Neuronal stem cell (in vitro differentiated cells): Measurements from ENCODE around the gene ADGRG6.

ENCODE experiments used
- DNase-seq: peaks from one replicate; pipeline ENCODE4 v3.0.0-alpha.2; 2013; ENCODE audit warnings: low spot score
- H2AFZ ChIP-seq: one replicate; pipeline ENCODE4 v1.6.1; 2013; ENCODE audit warnings: mild to moderate bottlenecking, low read length, inconsistent platforms
- H2AK5ac ChIP-seq: 2 replicates; pipeline ENCODE4 v1.6.1; 2013; ENCODE audit warnings: low read depth, mild to moderate bottlenecking, inconsistent platforms, low read length, moderate library complexity, mixed read lengths
- H2BK120ac ChIP-seq: 2 replicates; pipeline ENCODE4 v1.6.1; 2013; ENCODE audit warnings: low read depth, mild to moderate bottlenecking, inconsistent platforms, low read length, moderate library complexity, mixed read lengths
- H2BK12ac ChIP-seq: one replicate; pipeline ENCODE4 v1.6.1; 2013; ENCODE audit warnings: low read length, inconsistent platforms
- H2BK15ac ChIP-seq: 2 replicates; pipeline ENCODE4 v1.6.1; 2013; ENCODE audit warnings: mild to moderate bottlenecking, low read length, inconsistent platforms, mixed read lengths
- H2BK5ac ChIP-seq: one replicate; pipeline ENCODE4 v1.6.1; 2013; ENCODE audit warnings: inconsistent platforms, mild to moderate bottlenecking, low read length, moderate library complexity
- H3K14ac ChIP-seq: one replicate; pipeline ENCODE4 v1.6.1; 2013; ENCODE audit warnings: low read length, inconsistent platforms
- H3K18ac ChIP-seq: 2 replicates; pipeline ENCODE4 v1.6.1; 2013; ENCODE audit warnings: low read length, inconsistent platforms
- H3K23ac ChIP-seq: 2 replicates; pipeline ENCODE4 v1.6.1; 2013; ENCODE audit warnings: low read depth, mild to moderate bottlenecking, mixed read lengths, low read length, inconsistent platforms; ENCODE audit not compliant: poor library complexity
- H3K27ac ChIP-seq: replicated peaks from 3 replicates; pipeline ENCODE4 v1.5.1; 2013; ENCODE audit warnings: low read length, inconsistent platforms
- H3K27me3 ChIP-seq, 3 experiments: 2 replicates each; pipeline ENCODE4 v1.6.1; 2013; ENCODE audit warnings: low read length in 3 of 3, mild to moderate bottlenecking in 2 of 3, inconsistent platforms in 1 of 3, low read depth in 1 of 3, mixed read lengths in 1 of 3, moderate library complexity in 1 of 3; ENCODE audit not compliant: control insufficient read depth in 3 of 3, insufficient read depth in 3 of 3
- H3K36me3 ChIP-seq, 2 donors: replicated peaks in 1 of 2; 2 replicates each; pipeline ENCODE4 v1.6.1; 2013; ENCODE audit warnings: low read length in 2 of 2; ENCODE audit not compliant: control insufficient read depth in 2 of 2, insufficient read depth in 2 of 2
- H3K4ac ChIP-seq: 2 replicates; pipeline ENCODE4 v1.6.1; 2013; ENCODE audit warnings: inconsistent platforms, mild to moderate bottlenecking, low read length, moderate library complexity
- H3K4me1 ChIP-seq, 2 donors: 1 replicate in 1 of 2; 2 replicates in 1 of 2; pipeline ENCODE4 v1.6.1; 2013; ENCODE audit warnings: low read length in 2 of 2, low read depth in 1 of 2; ENCODE audit not compliant: control insufficient read depth in 2 of 2, insufficient read depth in 1 of 2
- H3K4me2 ChIP-seq: one replicate; pipeline ENCODE4 v1.6.1; 2013; ENCODE audit warnings: mild to moderate bottlenecking, low read length, inconsistent platforms; ENCODE audit not compliant: insufficient read depth, poor library complexity, severe bottlenecking
- H3K4me3 ChIP-seq, 2 donors: 2 replicates each; pipeline ENCODE4 v1.5.1; 2013; ENCODE audit warnings: low read length in 2 of 2, mild to moderate bottlenecking in 2 of 2, inconsistent platforms in 1 of 2, moderate library complexity in 1 of 2
- H3K79me1 ChIP-seq: one replicate; pipeline ENCODE4 v1.6.1; 2013; ENCODE audit warnings: low read depth, mild to moderate bottlenecking, inconsistent platforms, low read length, moderate library complexity
- H3K9ac ChIP-seq: one replicate; pipeline ENCODE4 v1.6.1; 2013; ENCODE audit warnings: mild to moderate bottlenecking, low read depth, low read length, inconsistent platforms; ENCODE audit not compliant: poor library complexity
- H3K9me3 ChIP-seq, 2 donors: replicated peaks in 1 of 2; 2 replicates each; pipeline versions ENCODE3 to v1.6.1; 2013; ENCODE audit warnings: low read length in 2 of 2, mild to moderate bottlenecking in 2 of 2, inconsistent platforms in 1 of 2, low read depth in 1 of 2, mixed read lengths in 1 of 2, moderate library complexity in 1 of 2; ENCODE audit not compliant: control insufficient read depth in 2 of 2, insufficient read depth in 1 of 2
- H4K8ac ChIP-seq: one replicate; pipeline ENCODE4 v1.6.1; 2013; ENCODE audit warnings: low read depth, mild to moderate bottlenecking, inconsistent platforms, low read length, moderate library complexity
- H4K91ac ChIP-seq: one replicate; pipeline ENCODE4 v1.6.1; 2013; ENCODE audit warnings: low read length, low read depth, mild to moderate bottlenecking, inconsistent platforms; ENCODE audit not compliant: poor library complexity
- WGBS, 2 donors: extraction: QIAGEN DNeasy Blood & Tissue Kit; methylation state at CpG; one replicate each; pipeline ENCODE4 v1.1.7; 2013; ENCODE audit warnings: missing lambda C conversion rate in 2 of 2, mixed read lengths in 1 of 2; ENCODE audit not compliant: insufficient read length in 2 of 2, insufficient replicate concordance in 1 of 2; ENCODE audit errors: extremely low coverage in 2 of 2; 5-methylcytosine and 5-hydroxymethylcytosine counted together

The ADGRG6 gene

GRCh38 chr6:142331601-142332000 lies 29.8 kb downstream of the ADGRG6 start:
- Histone ChIP-seq H3K14ac (no peak overlapping the region), H2AK5ac (no peak overlapping the region), H2AFZ (peak overlapping the region; percentile 73), H3K4ac (no peak overlapping the region), H3K27me3 (no peaks in the 10 kb centered on the region), H3K79me1 (no peaks in the 10 kb centered on the region), H4K8ac (no peak overlapping the region), H4K91ac (no peak overlapping the region), H3K9me3 (no peaks in the 10 kb centered on the region), H2BK12ac (no peak overlapping the region), H3K18ac (no peak overlapping the region), H3K4me1 (peaks cover 0 to 10% of the 10 kb centered on the region in 2 donors), H2BK120ac (no peak overlapping the region), H3K27ac (no peak overlapping the region), H3K9ac (no peak overlapping the region), H3K36me3 (no peaks in the 10 kb centered on the region), H3K4me3 (no peak overlapping the region), H2BK15ac (no peak overlapping the region), H3K23ac (no peak overlapping the region), H2BK5ac (no peak overlapping the region), H3K4me2 (no peak overlapping the region)
- WGBS, 2 donors, result no CpG with 5 or more reads among the region's 3 CpGs
- DNase-seq, result no peak

GRCh38 chr6:142332393-142333098 lies 30.7 kb downstream of the ADGRG6 start:
- WGBS, 2 donors, result no CpG with 5 or more reads among the region's 7 CpGs
- no peak overlapping the region for H2AK5ac ChIP-seq
- no peaks in the 10 kb centered on the region for H3K27me3 ChIP-seq
- no peak overlapping the region for H4K8ac ChIP-seq
- H3K36me3 ChIP-seq, result no peaks in the 10 kb centered on the region
- peaks cover 0 to 10% of the 10 kb centered on the region in 2 donors for H3K4me1 ChIP-seq
- H3K27ac ChIP-seq, result no peak overlapping the region
- no peak overlapping the region for H4K91ac ChIP-seq
- no peak overlapping the region for H3K9ac ChIP-seq
- H3K4me3 ChIP-seq, result no peak overlapping the region
- H3K18ac ChIP-seq, result no peak overlapping the region
- H2BK5ac ChIP-seq, result no peak overlapping the region
- H2BK120ac ChIP-seq, result no peak overlapping the region
- no peak overlapping the region for H2BK15ac ChIP-seq
- H2AFZ ChIP-seq, result peak overlapping the region; percentile 2
- H3K4ac ChIP-seq, result no peak overlapping the region
- no peak overlapping the region for H3K23ac ChIP-seq
- no peak overlapping the region for H3K4me2 ChIP-seq
- no peak overlapping the region for H2BK12ac ChIP-seq
- H3K14ac ChIP-seq, result no peak overlapping the region
- DNase-seq, result no peak
- H3K79me1 ChIP-seq, result no peaks in the 10 kb centered on the region
- no peaks in the 10 kb centered on the region for H3K9me3 ChIP-seq

GRCh38 chr6:142333431-142333830 lies 31.6 kb downstream of the ADGRG6 start:
- Histone ChIP-seq H3K27me3 (no peaks in the 10 kb centered on the region), H2BK5ac (no peak overlapping the region), H3K4me3 (no peak overlapping the region), H3K79me1 (no peaks in the 10 kb centered on the region), H3K36me3 (no peaks in the 10 kb centered on the region), H2AK5ac (no peak overlapping the region), H3K23ac (no peak overlapping the region), H4K8ac (no peak overlapping the region), H3K27ac (no peak overlapping the region), H2BK12ac (no peak overlapping the region), H3K4me2 (no peak overlapping the region), H4K91ac (no peak overlapping the region), H3K4ac (no peak overlapping the region), H3K9me3 (no peaks in the 10 kb centered on the region), H3K14ac (no peak overlapping the region), H2BK120ac (no peak overlapping the region), H3K9ac (no peak overlapping the region), H2AFZ (no peak overlapping the region), H2BK15ac (no peak overlapping the region), H3K18ac (no peak overlapping the region), H3K4me1 (peaks cover 0 to 10% of the 10 kb centered on the region in 2 donors)
- WGBS, 2 donors, result no CpG with 5 or more reads among the region's 2 CpGs
- DNase-seq, result no peak

- H3K9me3 ChIP-seq, result no peaks in the 10 kb centered on the region
- no peak overlapping the region for H3K4me3 ChIP-seq
- no peak for DNase-seq
- no peak overlapping the region for H2AK5ac ChIP-seq
- H3K9ac ChIP-seq, result no peak overlapping the region
- H3K4me2 ChIP-seq, result no peak overlapping the region
- H2BK120ac ChIP-seq, result no peak overlapping the region
- no peaks in the 10 kb centered on the region for H3K27me3 ChIP-seq
- H3K4me1 ChIP-seq, result peaks cover 0 to 10% of the 10 kb centered on the region in 2 donors
- H3K18ac ChIP-seq, result no peak overlapping the region
- no peak overlapping the region for H3K27ac ChIP-seq
- no peaks in the 10 kb centered on the region for H3K79me1 ChIP-seq
- no CpG with 5 or more reads among the region's 2 CpGs for WGBS, 2 donors
- H2BK15ac ChIP-seq, result no peak overlapping the region
- H2BK5ac ChIP-seq, result no peak overlapping the region
- no peak overlapping the region for H2BK12ac ChIP-seq
- H3K23ac ChIP-seq, result no peak overlapping the region
- no peak overlapping the region for H3K4ac ChIP-seq
- no peaks in the 10 kb centered on the region for H3K36me3 ChIP-seq
- no peak overlapping the region for H2AFZ ChIP-seq
- no peak overlapping the region for H3K14ac ChIP-seq
- H4K8ac ChIP-seq, result no peak overlapping the region
- H4K91ac ChIP-seq, result no peak overlapping the region
Observed at GRCh38 chr6:142334294-142334693, 32.5 kb downstream of the ADGRG6 start.
